ENCODE measurements around the gene ARMS2.

The ARMS2 gene

DNA sequence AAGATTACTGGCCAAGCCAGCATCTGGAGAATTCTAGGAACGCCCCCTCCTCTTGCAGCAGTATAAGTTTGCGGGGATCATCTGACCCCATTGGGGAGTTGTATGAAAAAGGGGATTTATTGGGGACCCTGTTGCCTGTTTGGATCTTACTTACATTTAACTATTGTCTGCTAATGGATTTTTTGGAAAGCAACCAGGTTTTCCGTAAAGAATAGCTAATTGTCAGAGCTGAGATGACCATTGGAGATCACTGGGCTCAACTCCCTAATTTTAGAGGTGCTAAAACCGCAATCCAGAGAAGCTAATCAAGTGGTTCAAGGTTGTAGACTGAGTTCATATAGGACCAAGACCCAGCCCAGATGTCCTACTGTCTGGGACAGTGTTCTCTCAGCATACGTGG is 45.7 kb downstream of the ARMS2 start:
- TF ChIP-seq CSDC2 (CRISPR knock-in tag; IDR thresholded peaks at IDR 0.05): no peak
- TF ChIP-seq ARNTL (CRISPR knock-in tag; IDR thresholded peaks at IDR 0.05; ENCODE audit: borderline replicate concordance, low read depth): no peak
- no peak for TF ChIP-seq TOX (CRISPR knock-in tag; IDR thresholded peaks at IDR 0.05; ENCODE audit: borderline replicate concordance)
- TF ChIP-seq ZNF70 (CRISPR knock-in tag; IDR thresholded peaks at IDR 0.05): no peak
- no peak for TF ChIP-seq ESRRG (CRISPR knock-in tag; IDR thresholded peaks at IDR 0.05)
- TF ChIP-seq ISL1 (CRISPR knock-in tag; IDR thresholded peaks at IDR 0.05): no peak
- no peak for TF ChIP-seq ZNF8 (CRISPR knock-in tag; IDR thresholded peaks at IDR 0.05)
- TF ChIP-seq, protein P1, sequence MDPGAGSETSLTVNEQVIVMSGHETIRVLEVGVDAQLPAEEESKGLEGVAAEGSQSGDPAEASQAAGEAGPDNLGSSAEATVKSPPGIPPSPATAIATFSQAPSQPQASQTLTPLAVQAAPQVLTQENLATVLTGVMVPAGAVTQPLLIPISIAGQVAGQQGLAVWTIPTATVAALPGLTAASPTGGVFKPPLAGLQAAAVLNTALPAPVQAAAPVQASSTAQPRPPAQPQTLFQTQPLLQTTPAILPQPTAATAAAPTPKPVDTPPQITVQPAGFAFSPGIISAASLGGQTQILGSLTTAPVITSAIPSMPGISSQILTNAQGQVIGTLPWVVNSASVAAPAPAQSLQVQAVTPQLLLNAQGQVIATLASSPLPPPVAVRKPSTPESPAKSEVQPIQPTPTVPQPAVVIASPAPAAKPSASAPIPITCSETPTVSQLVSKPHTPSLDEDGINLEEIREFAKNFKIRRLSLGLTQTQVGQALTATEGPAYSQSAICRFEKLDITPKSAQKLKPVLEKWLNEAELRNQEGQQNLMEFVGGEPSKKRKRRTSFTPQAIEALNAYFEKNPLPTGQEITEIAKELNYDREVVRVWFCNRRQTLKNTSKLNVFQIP (CRISPR knock-in tag; IDR thresholded peaks at IDR 0.05; ENCODE audit: borderline replicate concordance, low read depth): no peak
- TF ChIP-seq OSR1 (CRISPR knock-in tag; IDR thresholded peaks at IDR 0.05): no peak
- no peak for TF ChIP-seq RARB (CRISPR knock-in tag; IDR thresholded peaks at IDR 0.05)
- TF ChIP-seq ZFP30 (CRISPR knock-in tag; IDR thresholded peaks at IDR 0.05): no peak
- TF ChIP-seq ZC3H10 (CRISPR knock-in tag; IDR thresholded peaks at IDR 0.05): no peak
- TF ChIP-seq, protein P2, sequence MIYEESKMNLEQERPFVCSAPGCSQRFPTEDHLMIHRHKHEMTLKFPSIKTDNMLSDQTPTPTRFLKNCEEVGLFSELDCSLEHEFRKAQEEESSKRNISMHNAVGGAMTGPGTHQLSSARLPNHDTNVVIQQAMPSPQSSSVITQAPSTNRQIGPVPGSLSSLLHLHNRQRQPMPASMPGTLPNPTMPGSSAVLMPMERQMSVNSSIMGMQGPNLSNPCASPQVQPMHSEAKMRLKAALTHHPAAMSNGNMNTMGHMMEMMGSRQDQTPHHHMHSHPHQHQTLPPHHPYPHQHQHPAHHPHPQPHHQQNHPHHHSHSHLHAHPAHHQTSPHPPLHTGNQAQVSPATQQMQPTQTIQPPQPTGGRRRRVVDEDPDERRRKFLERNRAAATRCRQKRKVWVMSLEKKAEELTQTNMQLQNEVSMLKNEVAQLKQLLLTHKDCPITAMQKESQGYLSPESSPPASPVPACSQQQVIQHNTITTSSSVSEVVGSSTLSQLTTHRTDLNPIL (CRISPR knock-in tag; IDR thresholded peaks at IDR 0.05; ENCODE audit: low read depth): no peak
- ATAC-seq: no peak

DNA sequence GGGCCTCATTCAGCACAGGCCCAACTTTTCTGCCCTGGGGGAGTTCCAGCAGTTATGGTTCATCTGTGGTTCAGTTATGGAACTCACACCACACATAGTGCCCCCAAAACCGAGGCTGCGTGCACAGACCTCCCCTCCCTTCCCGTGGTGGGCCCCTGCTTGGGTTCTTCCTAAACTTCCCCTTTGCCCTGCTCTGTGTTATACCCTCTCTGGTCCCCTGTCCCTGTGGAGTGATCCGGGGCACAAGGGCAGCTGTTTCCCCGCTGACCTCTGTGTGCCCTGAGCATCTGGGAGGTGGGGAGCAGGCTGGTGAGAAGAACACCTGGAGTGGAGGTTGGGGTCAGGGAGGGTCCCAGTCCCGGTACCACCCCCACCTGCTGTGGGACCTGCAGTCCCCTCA is 46.3 kb downstream of the ARMS2 start:
- TF ChIP-seq, protein P1 (CRISPR knock-in tag; IDR thresholded peaks at IDR 0.05; ENCODE audit: borderline replicate concordance, low read depth): no peak
- no peak for TF ChIP-seq RARB (CRISPR knock-in tag; IDR thresholded peaks at IDR 0.05)
- no peak for TF ChIP-seq BACH2 (CRISPR knock-in tag; IDR thresholded peaks at IDR 0.05; ENCODE audit: borderline replicate concordance)
- ATAC-seq: no peak

DNA sequence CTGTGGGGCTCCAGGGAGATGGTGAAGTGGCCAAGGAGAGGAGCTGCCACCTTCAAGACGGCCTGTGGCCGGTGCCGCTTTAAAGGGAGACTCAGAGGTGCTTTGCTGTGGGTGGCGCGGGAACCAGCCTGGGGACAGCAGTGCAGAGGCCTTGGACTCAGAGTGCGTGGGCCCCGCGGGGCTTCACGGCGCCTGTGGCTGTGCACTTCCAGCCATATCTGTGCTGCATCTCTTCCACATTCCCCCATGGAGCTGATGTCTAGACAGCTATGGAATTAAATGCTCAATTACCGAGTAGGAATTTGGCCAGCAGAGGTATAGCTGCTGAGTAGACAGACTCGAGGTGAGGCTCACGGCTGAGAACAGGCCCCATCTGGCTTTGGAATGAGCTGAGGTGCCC is 48.6 kb downstream of the ARMS2 start:
- TF ChIP-seq, protein P3, sequence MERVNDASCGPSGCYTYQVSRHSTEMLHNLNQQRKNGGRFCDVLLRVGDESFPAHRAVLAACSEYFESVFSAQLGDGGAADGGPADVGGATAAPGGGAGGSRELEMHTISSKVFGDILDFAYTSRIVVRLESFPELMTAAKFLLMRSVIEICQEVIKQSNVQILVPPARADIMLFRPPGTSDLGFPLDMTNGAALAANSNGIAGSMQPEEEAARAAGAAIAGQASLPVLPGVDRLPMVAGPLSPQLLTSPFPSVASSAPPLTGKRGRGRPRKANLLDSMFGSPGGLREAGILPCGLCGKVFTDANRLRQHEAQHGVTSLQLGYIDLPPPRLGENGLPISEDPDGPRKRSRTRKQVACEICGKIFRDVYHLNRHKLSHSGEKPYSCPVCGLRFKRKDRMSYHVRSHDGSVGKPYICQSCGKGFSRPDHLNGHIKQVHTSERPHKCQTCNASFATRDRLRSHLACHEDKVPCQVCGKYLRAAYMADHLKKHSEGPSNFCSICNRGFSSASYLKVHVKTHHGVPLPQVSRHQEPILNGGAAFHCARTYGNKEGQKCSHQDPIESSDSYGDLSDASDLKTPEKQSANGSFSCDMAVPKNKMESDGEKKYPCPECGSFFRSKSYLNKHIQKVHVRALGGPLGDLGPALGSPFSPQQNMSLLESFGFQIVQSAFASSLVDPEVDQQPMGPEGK (CRISPR knock-in tag; IDR thresholded peaks at IDR 0.05; ENCODE audit: borderline replicate concordance): no peak
- peak; percentile 44 for TF ChIP-seq ISL1 (CRISPR knock-in tag; IDR thresholded peaks at IDR 0.05)
- 0 out of 2 replicates have a peak, but pooled peaks have one; percentile 20 for TF ChIP-seq ZFP3 (CRISPR knock-in tag; IDR thresholded peaks at IDR 0.05)
- ATAC-seq: peak; percentile 35

DNA sequence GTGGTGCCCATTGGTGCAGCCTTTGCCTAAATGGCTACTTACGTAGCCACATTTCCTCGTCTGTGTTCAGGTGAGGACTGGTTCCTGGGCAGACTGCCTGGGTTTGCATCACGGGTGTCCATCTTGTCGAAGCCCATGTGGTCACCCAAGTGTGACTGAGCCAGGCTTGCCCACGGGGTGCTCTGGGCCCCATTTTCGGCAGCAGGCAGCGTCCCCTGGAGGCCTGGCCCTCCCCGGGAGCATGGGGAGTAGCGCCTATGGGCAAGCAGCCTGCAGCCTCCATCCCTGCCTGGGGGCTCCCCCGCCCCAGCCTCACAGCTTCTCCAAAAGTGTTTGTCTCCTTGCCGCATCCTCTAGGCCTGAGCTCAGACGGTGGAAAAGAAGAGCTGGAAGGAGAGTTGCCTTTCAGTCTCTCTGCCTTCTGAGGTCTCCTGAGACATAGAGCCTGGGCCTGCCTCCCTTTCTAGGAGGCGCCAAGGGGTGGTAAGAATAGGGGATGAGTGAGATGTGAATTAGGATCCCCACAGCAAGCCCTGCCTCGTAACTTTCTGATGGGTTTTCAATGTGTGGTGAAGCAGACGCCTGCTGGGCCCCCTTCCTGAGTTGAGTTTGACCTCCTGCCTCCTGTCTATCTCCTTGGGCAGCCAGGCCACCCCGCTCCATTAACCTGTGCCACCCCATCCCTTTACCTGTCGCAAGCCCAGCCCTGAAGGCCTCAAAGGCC is 49.6 kb downstream of the ARMS2 start:
- TF ChIP-seq ESRRG (CRISPR knock-in tag; IDR thresholded peaks at IDR 0.05) (no peak), ZFP3 (CRISPR knock-in tag; IDR thresholded peaks at IDR 0.05) (no peak), RARB (CRISPR knock-in tag; IDR thresholded peaks at IDR 0.05) (no peak), ZNF565 (CRISPR knock-in tag; conservative IDR thresholded peaks at IDR 0.05; ENCODE audit: low read depth) (no peak), CSDC2 (CRISPR knock-in tag; IDR thresholded peaks at IDR 0.05) (no peak), OSR1 (CRISPR knock-in tag; IDR thresholded peaks at IDR 0.05) (no peak), ZNF8 (CRISPR knock-in tag; IDR thresholded peaks at IDR 0.05) (no peak), BACH2 (CRISPR knock-in tag; IDR thresholded peaks at IDR 0.05; ENCODE audit: borderline replicate concordance) (no peak), TOX (CRISPR knock-in tag; IDR thresholded peaks at IDR 0.05; ENCODE audit: borderline replicate concordance) (no peak), ARNTL (CRISPR knock-in tag; IDR thresholded peaks at IDR 0.05; ENCODE audit: borderline replicate concordance, low read depth) (no peak), PPARA (CRISPR knock-in tag; IDR thresholded peaks at IDR 0.05; ENCODE audit: borderline replicate concordance) (no peak), ZNF70 (CRISPR knock-in tag; IDR thresholded peaks at IDR 0.05) (no peak), ISL1 (CRISPR knock-in tag; IDR thresholded peaks at IDR 0.05) (no peak), ZC3H10 (CRISPR knock-in tag; IDR thresholded peaks at IDR 0.05) (no peak), SNAI2 (CRISPR knock-in tag; IDR thresholded peaks at IDR 0.05) (no peak), GLIS3 (CRISPR knock-in tag; IDR thresholded peaks at IDR 0.05) (no peak)
- TF ChIP-seq, protein P1 (CRISPR knock-in tag; IDR thresholded peaks at IDR 0.05; ENCODE audit: borderline replicate concordance, low read depth): no peak
- TF ChIP-seq, protein P4, sequence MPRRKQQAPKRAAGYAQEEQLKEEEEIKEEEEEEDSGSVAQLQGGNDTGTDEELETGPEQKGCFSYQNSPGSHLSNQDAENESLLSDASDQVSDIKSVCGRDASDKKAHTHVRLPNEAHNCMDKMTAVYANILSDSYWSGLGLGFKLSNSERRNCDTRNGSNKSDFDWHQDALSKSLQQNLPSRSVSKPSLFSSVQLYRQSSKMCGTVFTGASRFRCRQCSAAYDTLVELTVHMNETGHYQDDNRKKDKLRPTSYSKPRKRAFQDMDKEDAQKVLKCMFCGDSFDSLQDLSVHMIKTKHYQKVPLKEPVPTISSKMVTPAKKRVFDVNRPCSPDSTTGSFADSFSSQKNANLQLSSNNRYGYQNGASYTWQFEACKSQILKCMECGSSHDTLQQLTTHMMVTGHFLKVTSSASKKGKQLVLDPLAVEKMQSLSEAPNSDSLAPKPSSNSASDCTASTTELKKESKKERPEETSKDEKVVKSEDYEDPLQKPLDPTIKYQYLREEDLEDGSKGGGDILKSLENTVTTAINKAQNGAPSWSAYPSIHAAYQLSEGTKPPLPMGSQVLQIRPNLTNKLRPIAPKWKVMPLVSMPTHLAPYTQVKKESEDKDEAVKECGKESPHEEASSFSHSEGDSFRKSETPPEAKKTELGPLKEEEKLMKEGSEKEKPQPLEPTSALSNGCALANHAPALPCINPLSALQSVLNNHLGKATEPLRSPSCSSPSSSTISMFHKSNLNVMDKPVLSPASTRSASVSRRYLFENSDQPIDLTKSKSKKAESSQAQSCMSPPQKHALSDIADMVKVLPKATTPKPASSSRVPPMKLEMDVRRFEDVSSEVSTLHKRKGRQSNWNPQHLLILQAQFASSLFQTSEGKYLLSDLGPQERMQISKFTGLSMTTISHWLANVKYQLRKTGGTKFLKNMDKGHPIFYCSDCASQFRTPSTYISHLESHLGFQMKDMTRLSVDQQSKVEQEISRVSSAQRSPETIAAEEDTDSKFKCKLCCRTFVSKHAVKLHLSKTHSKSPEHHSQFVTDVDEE (CRISPR knock-in tag; IDR thresholded peaks at IDR 0.05): no peak
- TF ChIP-seq, protein P3 (CRISPR knock-in tag; IDR thresholded peaks at IDR 0.05; ENCODE audit: borderline replicate concordance): no peak
- no peak for ATAC-seq
